Astrocyte (in vitro differentiated cells and primary cell): ENCODE data around the gene ELMO1.

Source experiments
- EZH2 ChIP-seq: IDR thresholded peaks from 2 replicates; pipeline ENCODE4 v1.6.1; 2012; ENCODE audit warnings: mild to moderate bottlenecking, low read length, inconsistent platforms; ENCODE audit not compliant: insufficient read depth
- TF ChIP-seq, protein P1 (sequence below): IDR thresholded peaks from 2 replicates; pipeline ENCODE4 v1.5.1; 2011; ENCODE audit warnings: low read depth, mild to moderate bottlenecking, inconsistent platforms, low read length, moderate library complexity; ENCODE audit not compliant: insufficient read depth

- TF ChIP-seq, protein P1, sequence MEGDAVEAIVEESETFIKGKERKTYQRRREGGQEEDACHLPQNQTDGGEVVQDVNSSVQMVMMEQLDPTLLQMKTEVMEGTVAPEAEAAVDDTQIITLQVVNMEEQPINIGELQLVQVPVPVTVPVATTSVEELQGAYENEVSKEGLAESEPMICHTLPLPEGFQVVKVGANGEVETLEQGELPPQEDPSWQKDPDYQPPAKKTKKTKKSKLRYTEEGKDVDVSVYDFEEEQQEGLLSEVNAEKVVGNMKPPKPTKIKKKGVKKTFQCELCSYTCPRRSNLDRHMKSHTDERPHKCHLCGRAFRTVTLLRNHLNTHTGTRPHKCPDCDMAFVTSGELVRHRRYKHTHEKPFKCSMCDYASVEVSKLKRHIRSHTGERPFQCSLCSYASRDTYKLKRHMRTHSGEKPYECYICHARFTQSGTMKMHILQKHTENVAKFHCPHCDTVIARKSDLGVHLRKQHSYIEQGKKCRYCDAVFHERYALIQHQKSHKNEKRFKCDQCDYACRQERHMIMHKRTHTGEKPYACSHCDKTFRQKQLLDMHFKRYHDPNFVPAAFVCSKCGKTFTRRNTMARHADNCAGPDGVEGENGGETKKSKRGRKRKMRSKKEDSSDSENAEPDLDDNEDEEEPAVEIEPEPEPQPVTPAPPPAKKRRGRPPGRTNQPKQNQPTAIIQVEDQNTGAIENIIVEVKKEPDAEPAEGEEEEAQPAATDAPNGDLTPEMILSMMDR = no peak
- no peak for TF ChIP-seq EZH2
These were observed 570.4 kb downstream of the ELMO1 start for GRCh38 chr7:36878288-36878687.
